ENCODE measurements around the gene PNKD.

GRCh38 chr2:218292048-218293014 lies 22.0 kb downstream of the PNKD start, which contains the start of gene TMBIM1:
- peak; percentile 95 to 98 (median 95) for TF ChIP-seq CTCF (IDR thresholded peaks at IDR 0.05)
- TF ChIP-seq EP300 (IDR thresholded peaks at IDR 0.05) = no peak

Measured in esophagus muscularis mucosa (tissue), 3 donors.